HCT116 (cell line): ENCODE results near the gene SEMA3C. TPM values are rescaled to one million over a fixed set of nuclear protein-coding genes. Genes with fewer than 3 reads are reported as not detected.
A peak's percentile ranks its signal among the peaks of the same experiment; 100 is the strongest.

ENCODE experiments used
- ATAC-seq: fragments of 200-7000 bp; cut with Tn5 transposase; 2 replicates; pipeline ENCODE4 v1.9.1; 2020; ENCODE audit warnings: mild to moderate bottlenecking, moderate library complexity
- BruUV-seq: library from RNA; stranded (reverse); fragments of 400-500 nt; replicated peaks from 2 replicates; lab custom pipeline; 2021; lab: Mats Ljungman, UMichigan
- CTCF ChIA-PET: fragments of 300-600 bp; sonication (Branson Sonifier 250); formaldehyde crosslinking; loops from one replicate; lab custom pipeline; 2021; ENCODE audit warnings: antibody characterized with exemption; lab: Charles Lee
- POLR2A ChIA-PET: fragments of 300-600, 350-600 bp; sonication (Branson Sonifier 250); formaldehyde crosslinking; loops from one replicate; lab custom pipeline; 2021; ENCODE audit warnings: antibody characterized with exemption; lab: Charles Lee
- RAD21 ChIA-PET, 2 experiments: fragments of 300-600 bp; sonication (Branson Sonifier 250); formaldehyde crosslinking; loops; one replicate each; lab custom pipeline; 2023; ENCODE audit warnings: low total read pairs in 2 of 2; ENCODE audit not compliant: uncharacterized antibody in 2 of 2, unreplicated experiment in 2 of 2, low non-redundant PET in 1 of 2; lab: Charles Lee
- DNase-seq: peaks from one replicate; pipeline ENCODE4 v3.0.0-alpha.2; 2010; ENCODE audit warnings: low read depth, low spot score
- H2AFZ ChIP-seq: fragments of 200-600 bp; shearing (Covaris generic), sonication (generic); 2 replicates; pipeline ENCODE4 v1.6.1; 2017; ENCODE audit warnings: low read depth, mixed run types, mixed read lengths, antibody characterized with exemption, low read length; ENCODE audit not compliant: poor library complexity, severe bottlenecking
- H3K27ac ChIP-seq: 2 replicates; pipeline ENCODE4 v1.5.1; 2012; ENCODE audit warnings: low read depth, low read length
- H3K27me3 ChIP-seq: fragments of 200-600 bp; sonication (generic); 2 replicates; pipeline ENCODE4 v1.6.1; 2016; ENCODE audit warnings: mixed run types, low read length, mixed read lengths; ENCODE audit not compliant: insufficient read depth
- H3K36me3 ChIP-seq, 2 experiments: fragments of 200-500 bp in 1 of 2; fragments of 200-600 bp in 1 of 2; sonication (Bioruptor generic) in 1 of 2; sonication (generic) in 1 of 2; 2 replicates each; pipeline versions ENCODE4 v1.5.1 to v1.6.1; 2014 to 2016; ENCODE audit warnings: low read length in 2 of 2, inconsistent platforms in 1 of 2, mixed read lengths in 1 of 2, mixed run types in 1 of 2; ENCODE audit not compliant: insufficient read depth in 2 of 2, control insufficient read depth in 1 of 2
- H3K4me1 ChIP-seq, 2 experiments: fragments of 200-600 bp in 1 of 2; sonication (generic) in 1 of 2; 2 replicates each; pipeline versions ENCODE4 v1.5.1 to v1.6.1; 2012 to 2017; ENCODE audit warnings: low read length in 2 of 2, inconsistent platforms in 1 of 2, mild to moderate bottlenecking in 1 of 2, mixed read lengths in 1 of 2, mixed run types in 1 of 2, moderate library complexity in 1 of 2; ENCODE audit not compliant: insufficient read depth in 2 of 2, control insufficient read depth in 1 of 2
- H3K4me2 ChIP-seq: fragments of 200-600 bp; sonication (generic); 2 replicates; pipeline ENCODE4 v1.6.1; 2017; ENCODE audit warnings: mixed run types, low read length, mixed read lengths
- H3K4me3 ChIP-seq, 2 experiments: fragments of 200-600 bp in 1 of 2; sonication (generic) in 1 of 2; replicated peaks in 1 of 2; 2 replicates each; pipeline ENCODE4 v1.5.1; 2011 to 2016; ENCODE audit warnings: low read length in 2 of 2, control low read depth in 1 of 2, low read depth in 1 of 2, mild to moderate bottlenecking in 1 of 2, mixed read lengths in 1 of 2, mixed run types in 1 of 2
- H3K79me2 ChIP-seq: fragments of 200-600 bp; sonication (generic); 2 replicates; pipeline ENCODE4 v1.6.1; 2017; ENCODE audit warnings: mild to moderate bottlenecking, mixed run types, low read length, moderate library complexity, mixed read lengths; ENCODE audit not compliant: insufficient read depth
- H3K9ac ChIP-seq: fragments of 200-600 bp; sonication (generic); 2 replicates; pipeline ENCODE4 v1.6.1; 2016; ENCODE audit warnings: low read length, mixed read lengths
- H3K9me2 ChIP-seq: fragments of 200-600 bp; sonication (generic), shearing (Covaris generic); 2 replicates; pipeline ENCODE4 v1.6.1; 2017; ENCODE audit warnings: mixed run types, mild to moderate bottlenecking, moderate library complexity; ENCODE audit not compliant: insufficient read depth
- H3K9me3 ChIP-seq, 2 experiments: fragments of 200-500 bp in 1 of 2; fragments of 200-600 bp in 1 of 2; sonication (Bioruptor generic) in 1 of 2; sonication (generic) in 1 of 2; 2 replicates each; pipeline ENCODE4 v1.6.1; 2014 to 2017; ENCODE audit warnings: low read length in 2 of 2, mixed read lengths in 2 of 2, inconsistent platforms in 1 of 2, low read depth in 1 of 2, mild to moderate bottlenecking in 1 of 2, mixed run types in 1 of 2, moderate library complexity in 1 of 2; ENCODE audit not compliant: control insufficient read depth in 1 of 2, insufficient read depth in 1 of 2
- H4K20me1 ChIP-seq: fragments of 200-600 bp; sonication (generic), shearing (Covaris generic); 2 replicates; pipeline ENCODE4 v1.6.1; 2017; ENCODE audit warnings: mixed run types, mild to moderate bottlenecking, moderate library complexity; ENCODE audit not compliant: insufficient read depth
- CTCF ChIP-seq, 3 experiments: fragments of 200-600 bp in 1 of 3; sonication (generic) in 1 of 3; IDR thresholded peaks in 2 of 3; conservative IDR thresholded peaks in 1 of 3; 2 replicates each; pipeline ENCODE4 v1.5.1; 2012 to 2017; ENCODE audit warnings: low read depth in 2 of 3, low read length in 2 of 3, antibody characterized with exemption in 1 of 3, borderline replicate concordance in 1 of 3, control low read depth in 1 of 3, mild to moderate bottlenecking in 1 of 3, mixed read lengths in 1 of 3, mixed run types in 1 of 3, moderate library complexity in 1 of 3; ENCODE audit not compliant: insufficient read depth in 1 of 3
- FOSL1 ChIP-seq: IDR thresholded peaks from 2 replicates; pipeline ENCODE4 v1.6.1; 2012; ENCODE audit warnings: low read depth
- REST ChIP-seq: IDR thresholded peaks from 2 replicates; pipeline ENCODE4 v1.6.1; 2012; ENCODE audit warnings: low read depth
- ZFX ChIP-seq: fragments of 450-650 bp; IDR thresholded peaks from 2 replicates; pipeline ENCODE4 v1.6.1; 2017
- intact Hi-C: fragments of 100-400 bp; cut with micrococcal nuclease; formaldehyde crosslinking; loops from 2 replicates; pipeline ENCODE4 v1.10.0; 2022
- total RNA-seq: library from RNA; stranded (reverse); gene quantifications from one replicate; pipeline ENCODE4 v1.2.1, GENCODE V29; 2021; ENCODE audit not compliant: unreplicated experiment

Gene SEMA3C
- total RNA-seq, 1 experiment from 2014 or later, result 25.3 TPM

GRCh38 chr7:80922253-80923049 is 3.6 kb upstream of the SEMA3C start:
- Histone ChIP-seq H3K9me2 (no peaks in the 10 kb centered on the region), H2AFZ (peak overlapping the region; percentile 51), H3K4me2 (no peak overlapping the region), H3K9ac (no peak overlapping the region), H3K9me3 (no peaks in the 10 kb centered on the region), H3K79me2 (peaks cover 8% of the 10 kb centered on the region), H3K36me3 (no peaks in the 10 kb centered on the region), H3K27me3 (no peaks in the 10 kb centered on the region), H3K4me3 (no peak overlapping the region), H3K27ac (no peak overlapping the region)
- RAD21 ChIA-PET, result interaction anchor here in 1 of 2 experiments (0.6 kb wide), 1 partner anchor 211 kb away, joined by 3 read pairs; no protein-coding TSS in a partner anchor
- no peak for DNase-seq
- POLR2A ChIA-PET, result no interaction called here
- intact Hi-C loops, result loop anchor here (5.0 kb wide), 3 partner anchors 240 to 525 kb away; no protein-coding TSS in a partner anchor
- CTCF ChIA-PET, result no interaction called here
- TF ChIP-seq CTCF (IDR thresholded peaks at IDR 0.05 in 2 of 3, conservative IDR thresholded peaks at IDR 0.05 in 1 of 3; ENCODE audit: borderline replicate concordance in 1 of 3, insufficient read depth in 1 of 3, low read depth in 2 of 3, low read length in 2 of 3), result no peak
- TF ChIP-seq ZFX, result no peak
- no peak for TF ChIP-seq FOSL1
- TF ChIP-seq REST, result no peak
- TF ChIP-seq, all 23 proteins: peak for 0
- Histone ChIP-seq H3K4me1 (peaks cover 23 to 35% of the 10 kb centered on the region in 2 experiments; a peak in 3 of 4 replicates), H4K20me1 (no peaks in the 10 kb centered on the region)
- BruUV-seq, result no TSS peak
- no peak for ATAC-seq
